ENCODE results near the gene SEC23A. TPM values are rescaled to one million over a fixed set of nuclear protein-coding genes. Genes with fewer than 3 reads are reported as not detected.
"Not testable (repeated sequence)": the region's sequence is repeated elsewhere in the genome, so short reads cannot be mapped to it uniquely, and the experiment has no call there.

SEC23A gene
- total and polyA plus RNA-seq, 11 donors, result 14.1 to 116 (median 82.5) TPM

GRCh38 chr14:39023939-39024871, 78.8 kb downstream of the SEC23A start:
- ATAC-seq, result no peak
- WGBS, 4 donors, result 91 to 97% (median 94%) methylated on average over 12 of the region's 12 CpGs
- intact Hi-C loops (cut with DNase I), result no loop called here

GRCh38 chr14:39017096-39018016, 85.7 kb downstream of the SEC23A start:
- peak overlapping the region in 2 of 12 donors; percentile 18 to 29 for H3K4me3 ChIP-seq
- not testable (repeated sequence) for H3K4me1 ChIP-seq, H3K36me3 ChIP-seq, H3K27ac ChIP-seq, DNase-seq, H3K9me3 ChIP-seq, H3K27me3 ChIP-seq, ATAC-seq
- 59 to 88% (median 83%) methylated on average over 23 to 33 of the region's 33 CpGs for WGBS, 4 donors
- intact Hi-C loops (cut with DNase I), result loop anchor here in 9 of 10 donors (5.0 to 10.0 kb wide), 6 partner anchors 143 to 1115 kb away; no protein-coding TSS in a partner anchor

More at GRCh38 chr14:39023939-39024871, 78.8 kb downstream of the SEC23A start:
- Histone ChIP-seq H3K9me3 (no peaks in the 10 kb centered on the region), H3K27me3 (no peaks in the 10 kb centered on the region), H3K27ac (no peak overlapping the region), H3K4me3 (no peak overlapping the region), H3K36me3 (peaks cover 0 to 8% (median 0%) of the 10 kb centered on the region in 9 donors), H3K4me1 (no peaks in the 10 kb centered on the region)
- no peak for TF ChIP-seq POLR2A (IDR thresholded peaks at IDR 0.05)
- TF ChIP-seq, protein P1, sequence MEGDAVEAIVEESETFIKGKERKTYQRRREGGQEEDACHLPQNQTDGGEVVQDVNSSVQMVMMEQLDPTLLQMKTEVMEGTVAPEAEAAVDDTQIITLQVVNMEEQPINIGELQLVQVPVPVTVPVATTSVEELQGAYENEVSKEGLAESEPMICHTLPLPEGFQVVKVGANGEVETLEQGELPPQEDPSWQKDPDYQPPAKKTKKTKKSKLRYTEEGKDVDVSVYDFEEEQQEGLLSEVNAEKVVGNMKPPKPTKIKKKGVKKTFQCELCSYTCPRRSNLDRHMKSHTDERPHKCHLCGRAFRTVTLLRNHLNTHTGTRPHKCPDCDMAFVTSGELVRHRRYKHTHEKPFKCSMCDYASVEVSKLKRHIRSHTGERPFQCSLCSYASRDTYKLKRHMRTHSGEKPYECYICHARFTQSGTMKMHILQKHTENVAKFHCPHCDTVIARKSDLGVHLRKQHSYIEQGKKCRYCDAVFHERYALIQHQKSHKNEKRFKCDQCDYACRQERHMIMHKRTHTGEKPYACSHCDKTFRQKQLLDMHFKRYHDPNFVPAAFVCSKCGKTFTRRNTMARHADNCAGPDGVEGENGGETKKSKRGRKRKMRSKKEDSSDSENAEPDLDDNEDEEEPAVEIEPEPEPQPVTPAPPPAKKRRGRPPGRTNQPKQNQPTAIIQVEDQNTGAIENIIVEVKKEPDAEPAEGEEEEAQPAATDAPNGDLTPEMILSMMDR (IDR thresholded peaks at IDR 0.05), result no peak
- no peak for DNase-seq

GRCh38 chr14:39016733-39017095, 86.3 kb downstream of the SEC23A start:
- Histone ChIP-seq H3K4me1 (peaks cover 0 to 4% (median 0%) of the 10 kb centered on the region in 12 donors), H3K36me3 (no peaks in the 10 kb centered on the region), H3K27ac (no peak overlapping the region), H3K27me3 (no peaks in the 10 kb centered on the region), H3K4me3 (no peak overlapping the region), H3K9me3 (no peaks in the 10 kb centered on the region)
- no peak for TF ChIP-seq POLR2A (IDR thresholded peaks at IDR 0.05)
- TF ChIP-seq, protein P1 (IDR thresholded peaks at IDR 0.05), result no peak
- ATAC-seq (no peak), DNase-seq (no peak)
- intact Hi-C loops (cut with DNase I), result loop anchor here in 9 of 10 donors (5.0 to 10.0 kb wide), 6 partner anchors 142 to 1114 kb away; no protein-coding TSS in a partner anchor
- 73 to 76% (median 74%) methylated on average over 4 of the region's 4 CpGs for WGBS, 4 donors

DNA sequence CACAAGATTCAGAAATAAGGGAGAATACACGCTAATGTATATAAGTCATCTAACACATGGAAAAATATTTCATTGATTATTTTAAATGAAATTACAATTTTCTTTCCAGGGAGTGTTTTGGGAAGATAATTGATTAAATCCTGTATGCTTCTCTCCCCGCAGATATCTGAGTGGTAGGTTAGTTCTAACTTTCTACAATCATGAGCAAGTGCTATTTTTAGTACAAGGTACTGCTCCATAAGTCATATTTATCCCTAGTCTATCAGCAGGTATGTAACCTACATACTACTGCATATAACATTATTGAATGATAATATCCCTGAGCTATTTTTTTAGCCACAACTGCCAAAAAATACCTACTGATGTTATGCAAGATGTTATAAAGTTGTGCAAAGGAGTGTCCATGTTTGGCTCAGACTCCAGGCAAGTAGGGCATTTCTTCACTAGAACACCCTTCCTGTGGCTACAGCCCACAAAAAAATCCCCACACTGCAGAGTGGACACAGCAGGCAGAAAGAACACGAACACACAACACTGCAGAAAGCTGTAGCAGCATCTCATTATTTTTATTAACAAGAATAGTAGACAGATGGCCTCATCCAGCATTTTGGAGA, 87.0 kb downstream of the SEC23A start:
- Histone ChIP-seq H3K4me1 (peaks cover 0 to 4% (median 0%) of the 10 kb centered on the region in 12 donors), H3K27ac (no peak overlapping the region), H3K4me3 (no peak overlapping the region), H3K36me3 (no peaks in the 10 kb centered on the region), H3K27me3 (no peaks in the 10 kb centered on the region), H3K9me3 (no peaks in the 10 kb centered on the region)
- WGBS, 4 donors, result 89 to 97% (median 95%) methylated on average over 3 of the region's 3 CpGs
- TF ChIP-seq POLR2A (IDR thresholded peaks at IDR 0.05), result no peak
- intact Hi-C loops (cut with DNase I), result loop anchor here (2.0 to 10.0 kb wide), 8 partner anchors 141 to 1114 kb away; no protein-coding TSS in a partner anchor
- DNase-seq, result no peak
- no peak for ATAC-seq

All from heart left ventricle (tissue), 16 donors.